NCI-H1092 (cell line): ENCODE measurements around the gene DPF1.
"Not testable (repeated sequence)": the region's sequence is repeated elsewhere in the genome, so short reads cannot be mapped to it uniquely, and the experiment has no call there.

Experiments used
- DNase-seq: peaks from one replicate; lab custom pipeline; 2025; lab: John Stamatoyannopoulos, UW

The DPF1 gene

DNA sequence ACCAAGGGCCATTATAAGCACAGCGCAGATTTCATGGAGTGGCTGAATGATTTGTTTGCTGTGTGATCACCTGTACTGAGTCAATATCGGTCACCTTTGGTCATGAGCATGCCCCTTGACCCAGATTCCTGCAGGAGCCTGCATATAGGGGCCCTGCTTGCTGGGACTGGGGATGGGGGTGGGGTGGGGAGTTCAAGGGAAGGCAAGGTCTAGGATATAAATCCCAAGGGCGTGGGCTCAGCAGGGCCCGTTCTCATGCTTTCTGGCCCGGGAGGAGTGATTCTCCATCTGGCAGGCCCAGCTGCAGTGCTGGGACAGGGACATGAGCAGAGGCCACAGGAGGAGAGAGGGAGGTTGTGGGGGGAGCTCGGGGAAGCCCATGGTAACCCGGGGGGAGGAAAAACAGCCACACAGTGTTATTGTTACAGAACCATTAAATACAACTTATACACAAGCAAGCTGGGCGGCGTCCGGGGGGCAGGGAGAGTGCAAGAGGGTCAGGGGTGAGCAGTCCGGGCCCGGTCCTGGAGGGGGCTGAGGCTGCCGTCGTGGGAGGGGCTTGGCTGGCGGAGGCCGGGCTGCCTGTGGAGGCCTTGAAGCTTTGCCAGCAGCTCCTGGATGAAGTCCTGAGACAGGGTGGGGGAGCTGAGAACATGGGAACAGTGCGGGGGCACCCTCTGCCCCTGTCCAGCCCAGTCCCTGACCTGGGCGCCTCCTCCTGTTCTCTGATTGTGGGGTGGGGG, 27.0 kb upstream of the DPF1 start:
- DNase-seq, result no peak

DNA sequence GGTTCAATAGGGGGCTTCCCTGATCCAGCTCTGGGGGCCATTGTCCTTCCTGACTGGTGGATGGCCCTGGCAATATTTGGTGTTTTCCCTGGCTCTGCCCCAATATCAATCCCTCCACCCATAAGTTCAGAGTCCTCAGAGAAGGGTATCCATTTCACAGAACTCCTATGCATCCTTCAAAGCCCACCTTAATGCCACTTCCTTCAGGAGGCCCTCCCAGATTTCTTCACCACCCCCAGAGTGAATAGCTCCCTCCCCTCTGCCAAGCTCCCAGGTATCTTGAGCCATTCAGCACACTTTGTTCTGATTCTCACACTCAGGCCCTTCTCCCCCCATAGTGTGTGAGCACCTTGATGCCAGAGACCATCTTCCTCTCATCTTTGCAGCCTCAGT, 26.4 kb upstream of the DPF1 start:
- DNase-seq, result no peak

DNA sequence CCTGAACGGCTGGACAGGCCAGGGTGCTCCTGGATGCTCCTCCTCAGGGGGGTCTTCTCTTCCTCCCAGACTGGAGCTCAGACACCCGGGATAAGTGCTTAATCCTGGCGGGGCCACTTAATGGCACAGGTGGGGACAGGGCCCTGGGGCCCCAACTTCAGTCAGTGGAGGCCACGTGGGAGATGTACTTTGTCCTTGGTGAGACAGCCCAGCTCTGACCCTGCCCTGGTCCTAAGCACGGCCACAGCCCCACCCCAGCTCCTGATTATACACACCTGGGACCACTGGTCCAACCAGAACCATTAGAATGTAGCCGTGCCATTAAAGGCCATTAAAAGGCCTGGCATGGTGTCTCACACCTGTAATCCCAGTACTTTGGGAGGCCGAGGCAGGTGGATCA, 24.4 kb upstream of the DPF1 start:
- no peak for DNase-seq

DNA sequence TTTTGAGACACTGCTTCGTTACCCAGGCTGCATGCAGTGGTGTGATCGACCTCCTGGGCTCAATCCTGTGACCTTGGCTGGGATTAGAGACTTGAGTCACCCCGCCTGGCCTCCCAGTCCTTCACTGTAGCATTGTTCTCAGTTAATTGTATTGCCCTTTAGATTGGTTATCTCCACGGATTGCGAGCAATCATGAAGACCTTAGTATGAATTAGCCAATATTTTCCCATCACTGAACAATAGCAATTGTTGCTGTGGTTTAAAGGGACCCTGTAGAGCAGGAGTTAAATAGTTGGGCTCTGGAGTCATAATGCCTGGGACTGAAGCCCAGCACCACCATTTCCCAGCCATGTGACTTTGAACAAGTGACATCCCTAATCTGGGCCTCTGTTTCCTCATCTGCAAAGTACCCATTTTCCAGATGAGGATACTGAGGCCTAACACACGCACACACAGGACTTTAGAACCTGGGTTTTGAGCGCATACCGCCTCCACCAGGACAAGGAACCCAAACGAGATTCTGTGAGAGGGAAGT, 23.8 kb upstream of the DPF1 start:
- DNase-seq, result no peak

DNA sequence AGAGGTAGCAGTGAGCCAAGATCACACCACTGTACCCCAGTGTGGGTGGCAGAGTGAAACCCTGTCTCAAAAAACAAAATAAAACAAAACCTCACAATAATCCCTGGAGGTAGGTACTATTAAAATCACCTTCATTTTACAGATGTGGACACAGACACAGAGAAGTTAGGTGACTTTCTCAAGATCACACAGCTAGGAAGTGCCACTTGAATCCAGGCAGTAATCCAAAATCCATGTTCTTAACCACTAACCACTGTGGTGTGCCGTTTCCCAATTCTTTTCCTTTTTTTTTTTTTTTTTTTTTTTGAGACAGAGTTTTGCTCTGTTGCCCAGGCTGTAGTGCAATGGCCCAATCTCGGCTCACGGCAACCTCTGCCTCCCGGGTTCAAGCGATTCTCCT, 23.1 kb upstream of the DPF1 start:
- DNase-seq, result no peak

DNA sequence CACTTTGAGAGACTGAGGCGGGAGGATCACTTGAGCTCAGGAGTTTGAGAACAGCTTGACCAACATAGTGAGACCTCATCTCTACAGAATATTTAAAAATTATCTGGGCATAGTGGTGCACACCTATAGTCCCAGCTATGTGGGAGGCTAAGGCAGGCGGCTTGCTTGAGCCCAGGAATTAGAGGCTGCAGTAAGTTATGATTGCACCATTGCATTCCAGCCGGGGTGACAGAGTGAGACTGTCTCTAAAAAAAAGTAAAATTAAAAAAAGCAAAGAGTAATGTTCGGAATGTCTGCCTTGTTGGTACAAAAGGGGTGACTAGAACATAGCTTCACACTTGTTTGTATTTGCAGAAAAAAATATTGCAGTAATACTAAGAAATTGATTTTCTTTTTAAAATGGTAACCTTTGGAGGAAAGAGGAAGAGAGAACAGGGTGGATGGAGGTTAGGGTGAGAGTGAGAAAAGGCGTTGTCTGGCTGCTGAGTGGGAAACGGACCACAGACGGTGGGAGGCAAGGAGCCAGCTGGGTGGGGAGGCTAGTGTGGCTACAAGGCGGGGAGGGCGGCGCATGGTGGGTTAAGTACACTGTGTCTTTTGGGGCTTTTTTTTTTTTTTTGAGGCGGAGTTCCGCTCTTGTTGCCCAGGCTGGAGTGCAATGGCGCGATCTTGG, 21.9 kb upstream of the DPF1 start:
- no peak for DNase-seq

DNA sequence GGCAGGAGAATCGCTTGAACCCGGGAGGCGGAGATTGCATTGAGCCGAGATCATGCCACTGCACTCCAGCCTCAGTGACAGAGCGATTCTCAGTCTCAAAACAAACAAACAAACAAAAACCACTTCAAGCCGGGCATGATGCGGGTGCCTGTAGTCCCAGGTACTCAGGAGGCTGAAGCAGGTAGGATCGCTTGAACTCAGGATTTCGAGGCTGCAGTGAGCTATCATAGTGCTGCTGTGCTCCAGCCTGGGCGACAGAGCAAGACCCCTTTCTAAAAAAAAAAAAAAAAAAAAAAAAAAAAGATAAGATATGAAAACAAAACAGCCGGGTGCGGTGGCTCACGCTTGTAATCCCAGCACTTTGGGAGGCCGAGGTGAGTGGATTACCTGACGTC, 19.3 kb upstream of the DPF1 start:
- no peak for DNase-seq

DNA sequence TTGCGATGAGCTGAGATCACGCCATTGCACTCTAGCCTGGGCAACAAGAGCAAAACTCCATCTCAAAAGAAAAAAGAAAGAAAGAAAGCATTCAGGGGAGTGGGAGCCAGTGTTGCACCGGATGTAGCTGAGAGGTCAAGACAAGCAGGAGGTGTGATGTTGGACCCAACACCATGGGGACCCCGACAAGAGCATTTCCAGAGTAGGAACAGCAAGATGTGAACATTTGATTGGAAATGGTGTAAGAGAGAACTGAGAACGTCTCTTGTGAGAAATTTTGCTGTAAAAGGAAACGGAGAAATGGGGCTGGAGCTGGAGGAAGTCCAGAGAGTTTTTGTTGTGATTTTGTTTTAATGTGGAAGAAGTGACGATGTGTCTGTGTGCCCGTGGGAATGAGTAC, 15.8 kb upstream of the DPF1 start:
- DNase-seq, result no peak

DNA sequence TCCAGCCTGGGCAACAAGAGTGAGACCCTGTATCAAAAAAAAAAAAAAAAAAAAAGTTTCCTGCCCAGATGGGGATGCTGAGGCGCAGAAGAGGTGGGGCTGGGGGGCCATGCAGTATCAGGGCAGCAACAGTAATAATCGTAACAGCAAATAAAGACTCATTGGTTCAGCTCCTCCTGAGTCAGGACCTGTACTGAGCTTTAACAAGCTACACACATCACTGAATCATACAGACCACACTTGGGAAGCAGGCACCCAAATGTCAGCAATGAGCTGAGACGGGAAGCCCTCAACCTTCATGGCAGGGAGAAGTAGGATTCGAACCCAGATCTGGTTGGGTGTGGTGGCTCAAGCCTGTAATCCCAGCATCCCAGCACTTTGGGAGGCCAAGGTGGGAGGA, 10.6 kb upstream of the DPF1 start:
- DNase-seq, result no peak

DNA sequence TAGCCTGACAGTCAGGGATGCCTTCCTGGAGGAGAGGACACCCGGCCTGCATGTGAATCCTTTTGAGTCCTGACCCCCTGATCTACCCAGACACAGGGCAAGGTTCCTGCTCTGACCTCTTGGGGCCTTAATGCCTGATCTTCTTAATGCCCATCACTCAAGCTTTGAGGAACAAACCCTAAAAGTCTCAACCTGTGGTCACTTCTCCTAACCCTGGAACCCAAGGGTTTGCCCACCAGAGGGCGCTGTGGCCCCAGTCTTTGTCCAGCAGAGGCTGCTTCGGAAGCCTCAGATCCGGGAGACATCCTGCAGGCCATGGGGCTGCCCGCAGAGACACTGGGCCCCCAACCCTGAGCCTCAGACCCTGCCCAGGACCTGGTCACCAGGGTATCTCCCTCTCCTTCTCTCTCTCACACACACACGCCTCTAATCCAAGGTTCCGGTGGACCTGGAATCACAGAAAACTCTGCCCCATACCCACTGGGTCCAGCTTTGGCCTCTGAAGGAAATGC, 9.8 kb upstream of the DPF1 start:
- peak; percentile 49 for DNase-seq

DNA sequence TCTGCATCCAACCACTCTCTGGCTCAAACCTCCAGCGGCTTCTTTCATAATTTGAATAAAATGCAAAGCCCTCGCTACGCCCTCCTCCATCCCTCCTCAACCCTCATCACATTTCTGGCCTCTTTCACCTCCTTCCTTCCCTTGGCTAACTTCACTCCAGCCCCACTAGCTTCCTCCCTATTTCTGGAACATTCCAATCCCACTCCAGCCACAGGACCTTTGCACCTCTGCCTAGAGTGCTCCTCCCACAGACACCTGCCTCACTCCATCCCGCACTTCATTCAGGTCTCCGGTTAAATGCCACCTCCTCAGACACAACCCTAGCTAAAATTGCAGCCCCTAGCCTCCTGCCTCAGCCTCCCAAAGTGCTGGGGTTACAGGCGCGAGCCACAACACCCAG, 7.9 kb upstream of the DPF1 start:
- DNase-seq, result no peak

DNA sequence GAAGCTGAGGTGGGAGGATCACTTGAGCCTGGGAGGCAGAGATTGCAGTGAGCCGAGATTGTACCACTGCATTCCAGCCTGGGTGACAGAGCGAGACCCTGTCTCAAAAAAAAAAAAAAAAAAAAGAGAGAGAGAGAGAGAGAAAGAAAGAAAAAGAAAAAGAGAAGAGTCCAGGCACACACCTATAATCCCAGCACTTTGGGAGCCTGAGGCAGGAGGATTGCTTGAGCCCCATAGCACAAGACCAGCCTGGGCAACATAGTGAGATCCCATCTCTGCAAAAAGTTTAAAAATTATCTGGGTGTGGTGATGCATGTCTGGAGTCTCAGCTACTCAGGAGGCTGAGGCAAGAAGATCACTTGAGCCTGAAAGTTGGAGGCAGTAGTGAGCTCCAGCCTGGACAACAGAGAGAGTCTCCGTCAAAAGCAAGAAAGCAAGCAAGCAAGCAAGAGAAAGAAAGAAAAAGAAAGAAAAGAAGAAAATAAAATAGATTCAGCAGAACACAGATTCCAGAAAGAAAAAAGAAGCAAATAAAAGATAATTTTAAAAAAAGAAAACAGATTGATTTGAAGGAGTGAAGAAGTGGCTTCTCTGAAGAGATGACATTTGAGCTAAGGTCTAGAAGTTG, 6.6 kb upstream of the DPF1 start:
- not testable (repeated sequence) for DNase-seq

DNA sequence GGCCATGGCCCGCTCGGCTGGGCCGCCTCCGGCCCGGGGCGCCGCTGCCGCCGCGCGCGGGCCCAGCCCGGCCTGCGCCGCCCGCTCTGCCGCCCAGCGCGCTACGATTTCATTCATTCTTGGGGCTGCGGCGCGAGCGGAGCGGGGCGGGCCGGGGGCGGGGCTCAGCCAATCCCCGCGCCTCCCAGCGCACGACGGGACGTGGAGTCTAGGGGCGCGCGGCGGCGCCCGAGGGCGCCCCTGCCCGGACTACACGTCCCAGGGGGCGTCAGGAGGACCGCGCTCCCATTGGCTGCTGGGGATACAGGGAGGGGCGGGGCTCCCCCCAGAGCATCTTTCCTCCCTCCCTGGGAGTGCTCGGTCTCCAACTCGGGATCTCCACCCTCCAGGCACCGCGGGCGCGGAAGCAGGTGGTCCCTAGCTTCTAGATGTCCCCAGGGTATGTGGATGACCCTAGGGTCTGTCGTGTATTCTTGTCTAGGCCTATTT, 5.6 kb upstream of the DPF1 start:
- DNase-seq, result peak; percentile 77

DNA sequence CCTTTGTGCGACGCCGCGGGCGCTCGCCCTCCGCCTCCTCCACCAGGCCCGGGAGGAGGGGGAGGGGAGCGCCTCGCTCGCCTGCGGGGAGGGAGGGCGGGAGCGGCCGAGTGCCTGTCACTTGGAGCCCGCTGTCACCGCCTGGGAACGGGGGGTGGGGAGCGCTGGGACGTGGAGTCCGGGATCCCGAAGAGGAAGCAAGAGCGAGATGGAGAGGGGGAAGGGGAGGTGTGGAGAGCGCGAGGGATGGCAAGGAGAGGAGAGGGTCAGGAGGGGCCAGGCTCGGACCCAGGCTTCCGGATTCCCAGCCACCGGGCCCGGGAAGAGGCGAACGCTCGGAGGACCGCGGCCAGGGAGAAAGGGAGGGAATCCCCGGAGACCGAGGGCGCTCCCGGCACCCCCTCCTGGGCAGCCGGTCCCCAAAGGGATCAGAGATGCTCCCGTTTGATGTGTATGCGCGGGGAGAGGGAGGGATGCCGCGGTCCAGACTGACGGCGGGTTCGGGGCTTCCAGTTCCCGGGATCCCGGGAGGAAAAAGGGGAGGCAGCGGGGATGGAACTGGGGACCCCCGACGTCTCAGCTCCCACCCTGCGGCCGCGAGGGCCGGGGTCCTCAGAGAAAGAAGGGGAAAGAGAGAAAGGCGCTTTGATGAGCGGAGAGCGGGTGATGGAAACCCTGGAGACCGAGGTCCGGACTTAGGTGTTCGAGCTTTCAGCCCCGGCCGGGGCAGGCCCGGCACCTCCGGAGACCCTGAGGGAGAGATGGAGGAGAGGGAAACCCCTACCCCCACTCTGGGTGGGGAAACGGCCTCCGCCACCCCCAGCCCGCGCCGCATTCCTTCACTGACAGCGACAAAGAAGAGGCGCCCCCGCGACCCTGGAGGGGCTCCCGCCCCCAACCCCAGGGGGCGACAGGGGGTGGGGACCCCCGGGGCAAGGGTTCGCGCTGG, 4.7 kb upstream of the DPF1 start:
- DNase-seq, result no peak

DNA sequence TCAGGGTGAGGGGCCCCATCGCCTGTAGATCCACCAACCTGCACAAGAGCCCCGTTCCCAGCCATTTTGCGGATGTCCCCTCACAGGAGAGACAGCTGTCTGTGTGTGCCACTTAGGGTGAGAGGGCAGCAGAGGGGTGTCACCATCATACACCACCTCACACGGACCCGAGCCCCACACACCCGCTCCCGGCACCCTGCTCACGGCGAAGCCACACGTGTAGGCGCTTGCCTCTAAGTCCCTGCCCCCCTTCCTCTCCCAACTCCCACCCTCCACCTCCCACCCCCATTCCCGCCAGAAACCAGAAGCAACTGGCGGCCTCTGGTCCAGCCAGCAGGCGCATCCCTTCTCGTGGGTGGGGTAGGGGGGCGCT, 4.0 kb upstream of the DPF1 start:
- no peak for DNase-seq

DNA sequence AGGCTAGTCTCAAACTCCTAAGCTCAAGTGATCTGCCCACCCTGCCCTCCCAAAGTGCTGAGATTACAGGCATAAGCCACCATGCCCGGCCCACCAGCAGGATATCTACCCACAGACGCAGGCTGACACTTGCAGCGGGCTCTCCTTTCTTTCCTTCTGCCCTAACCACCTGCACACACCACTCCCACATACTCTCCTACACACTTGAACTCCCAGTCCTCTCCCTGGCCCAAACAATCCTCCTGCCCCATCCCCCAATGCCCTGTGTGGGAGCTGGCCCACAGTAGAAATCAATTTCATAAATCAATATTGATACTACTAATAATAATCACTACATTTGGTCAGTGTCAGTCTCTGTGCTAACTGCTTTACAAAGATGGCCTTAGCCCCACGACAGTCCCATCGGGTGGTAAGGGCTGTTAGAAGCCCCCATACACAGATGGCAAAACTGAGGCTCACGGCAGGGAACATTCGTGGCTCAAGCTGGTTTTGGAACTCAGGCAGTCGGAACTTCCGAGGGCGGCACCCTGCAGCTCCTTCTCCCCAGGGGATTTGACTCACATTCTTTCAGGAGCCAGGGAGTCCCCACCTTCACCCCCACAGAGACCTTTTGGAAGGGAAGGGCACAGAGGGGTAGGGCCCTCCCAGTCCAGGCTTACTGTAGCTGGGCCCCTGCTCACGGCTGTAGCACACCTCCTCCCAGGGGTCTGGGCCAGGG, 3.4 kb upstream of the DPF1 start:
- DNase-seq, result no peak

DNA sequence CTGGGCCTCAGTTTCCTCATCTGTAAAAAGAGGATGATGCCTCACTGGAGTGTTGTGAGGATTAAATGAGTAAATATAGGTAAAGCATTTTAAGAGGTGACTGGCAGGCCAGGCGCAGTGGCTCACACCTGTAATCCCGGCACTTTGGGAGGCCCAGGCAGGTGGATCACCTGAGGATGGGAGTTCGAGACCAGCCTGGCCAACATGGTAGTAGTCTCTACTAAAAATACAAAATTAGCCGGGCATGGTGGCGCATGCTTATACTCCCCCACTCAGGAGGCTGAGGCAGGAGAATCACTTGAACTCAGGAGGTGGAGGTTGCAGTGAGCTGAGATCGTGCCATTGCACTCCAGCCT, 819 bp upstream of the DPF1 start:
- not testable (repeated sequence) for DNase-seq

DNA sequence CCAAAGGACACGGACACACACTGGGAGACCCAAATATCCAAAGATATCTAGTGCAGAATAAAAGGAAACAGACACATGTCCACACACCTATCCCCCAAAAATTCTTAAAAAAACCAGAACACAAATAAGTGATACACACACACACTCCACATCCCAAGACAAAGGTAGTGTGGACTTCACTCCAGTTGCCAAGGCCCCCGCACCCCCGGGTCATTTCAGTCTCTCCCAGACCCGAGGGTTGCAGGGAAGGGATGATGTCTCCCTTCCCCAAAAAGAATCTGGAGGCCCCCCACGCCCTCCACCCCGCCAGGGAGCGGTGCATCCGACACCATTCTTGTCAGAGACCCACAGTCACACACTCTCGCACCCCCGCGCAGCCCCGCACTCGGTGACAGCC, 407 bp downstream of the DPF1 start:
- no peak for DNase-seq

DNA sequence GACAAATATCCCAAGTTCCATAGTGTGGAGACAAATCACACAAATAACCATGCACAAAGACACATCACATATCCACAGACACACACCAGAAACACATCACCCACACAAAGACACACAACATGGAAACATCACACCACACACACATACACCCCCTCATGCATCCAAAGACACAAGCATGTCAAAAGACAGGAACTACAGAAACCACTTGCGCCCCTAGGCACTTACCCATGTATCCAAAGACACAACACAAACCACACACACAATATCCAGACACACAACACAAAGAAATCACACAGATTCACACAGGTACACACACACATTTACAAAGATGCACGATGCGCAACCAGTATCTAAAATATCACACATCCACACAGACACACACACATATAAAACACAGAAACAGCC, 901 bp downstream of the DPF1 start:
- no peak for DNase-seq

DNA sequence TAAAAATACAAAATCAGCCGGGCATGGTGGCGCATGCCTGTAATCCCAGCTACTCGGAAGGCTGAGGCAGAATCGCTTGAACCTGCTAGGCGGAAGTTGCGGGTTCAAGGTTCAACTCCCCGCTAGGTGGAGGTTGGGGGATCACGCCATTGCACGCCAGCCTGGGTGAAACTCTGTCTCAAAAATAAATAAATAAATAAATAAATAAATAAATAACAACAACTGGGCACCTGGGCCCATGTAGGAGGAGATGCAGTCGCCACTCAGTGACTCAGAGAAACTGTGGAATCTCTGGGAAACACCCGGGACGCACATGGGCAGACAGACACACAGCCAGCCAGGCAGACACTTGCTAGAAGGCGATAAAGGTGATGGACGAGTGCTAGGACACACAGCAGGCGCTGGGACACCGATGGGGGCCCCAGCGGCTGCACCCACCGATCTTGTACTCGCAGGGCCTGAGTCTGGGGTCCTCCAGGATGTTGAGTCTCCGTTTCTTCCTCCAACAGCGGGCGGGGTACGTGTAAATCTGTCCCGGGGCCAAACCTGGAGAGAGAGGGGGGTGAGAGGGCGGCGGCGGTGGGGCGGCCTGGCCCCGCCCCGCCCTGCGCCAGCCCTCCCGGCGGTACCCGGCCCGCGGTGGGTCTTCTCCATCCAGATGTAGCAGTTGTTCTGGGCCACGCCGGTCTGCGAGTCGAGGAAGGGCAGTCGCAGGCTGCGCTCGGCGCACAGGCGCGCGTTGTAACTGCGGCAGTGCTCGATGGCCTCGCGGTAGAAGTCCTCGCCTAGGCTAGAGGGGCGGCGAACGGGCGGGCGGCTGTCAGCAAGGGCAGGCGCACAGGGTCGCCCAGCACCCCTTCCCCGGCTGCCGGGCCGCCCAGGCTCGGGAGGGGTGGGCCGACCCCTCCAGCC, 1.8 kb downstream of the DPF1 start:
- DNase-seq, result no peak
